HG03060 (cell line): Measurements from ENCODE around the gene ZSCAN10.
A peak's percentile ranks its signal among the peaks of the same experiment; 100 is the strongest.

Experiments used
- ATAC-seq: cut with Tn5 transposase; IDR thresholded peaks from one replicate; pipeline ENCODE4 v1.9.1; 2021; ENCODE audit warnings: low read depth, moderate number of reproducible peaks; ENCODE audit not compliant: unreplicated experiment

The ZSCAN10 gene

DNA sequence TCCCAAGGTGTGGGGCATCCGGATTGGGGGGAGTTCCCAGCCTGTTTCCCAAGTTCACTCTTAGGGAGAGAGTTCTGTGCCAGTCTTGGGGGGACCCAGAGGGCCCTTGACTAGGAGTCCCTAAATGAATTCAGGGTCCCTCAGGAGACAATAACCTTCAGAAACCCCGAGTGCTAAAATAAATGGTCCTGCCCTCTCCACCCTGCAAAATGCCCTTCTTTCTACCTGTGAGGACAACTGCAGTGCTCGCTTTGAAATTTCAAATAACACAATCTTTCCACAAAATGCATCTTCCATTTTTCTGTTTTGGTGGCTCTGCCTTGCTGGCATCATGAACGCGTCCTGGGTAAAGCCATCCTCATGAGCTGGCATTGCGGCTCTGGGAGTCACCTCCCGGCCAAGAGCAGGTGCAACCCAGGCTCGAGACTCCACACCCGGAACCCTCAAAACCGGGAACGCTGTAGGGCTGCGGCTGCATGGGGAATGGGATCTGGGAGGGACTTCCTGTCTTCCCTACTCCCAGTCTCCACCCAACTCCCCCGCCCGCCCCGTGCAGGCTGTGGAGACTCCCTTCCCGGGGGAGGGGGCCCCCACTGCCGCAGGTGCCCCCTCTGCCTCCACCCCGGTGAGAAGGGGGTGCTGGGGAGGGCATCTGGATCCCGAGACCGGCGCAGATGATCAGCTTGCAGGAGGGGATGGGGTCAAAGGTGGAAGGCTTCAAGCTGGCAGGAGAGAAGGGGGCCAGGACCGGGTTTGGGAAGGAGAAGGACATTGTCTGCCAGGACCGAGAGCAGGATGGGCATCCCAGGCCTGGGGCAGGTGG, 13.2 kb upstream of the ZSCAN10 start, which contains the start of gene ZNF205:
TSS of gene ZNF205 (plus strand) at position 529 of the 823 bp plus-strand sequence. CDS start 845 bp downstream, outside the sequence.
- no peak for ATAC-seq

DNA sequence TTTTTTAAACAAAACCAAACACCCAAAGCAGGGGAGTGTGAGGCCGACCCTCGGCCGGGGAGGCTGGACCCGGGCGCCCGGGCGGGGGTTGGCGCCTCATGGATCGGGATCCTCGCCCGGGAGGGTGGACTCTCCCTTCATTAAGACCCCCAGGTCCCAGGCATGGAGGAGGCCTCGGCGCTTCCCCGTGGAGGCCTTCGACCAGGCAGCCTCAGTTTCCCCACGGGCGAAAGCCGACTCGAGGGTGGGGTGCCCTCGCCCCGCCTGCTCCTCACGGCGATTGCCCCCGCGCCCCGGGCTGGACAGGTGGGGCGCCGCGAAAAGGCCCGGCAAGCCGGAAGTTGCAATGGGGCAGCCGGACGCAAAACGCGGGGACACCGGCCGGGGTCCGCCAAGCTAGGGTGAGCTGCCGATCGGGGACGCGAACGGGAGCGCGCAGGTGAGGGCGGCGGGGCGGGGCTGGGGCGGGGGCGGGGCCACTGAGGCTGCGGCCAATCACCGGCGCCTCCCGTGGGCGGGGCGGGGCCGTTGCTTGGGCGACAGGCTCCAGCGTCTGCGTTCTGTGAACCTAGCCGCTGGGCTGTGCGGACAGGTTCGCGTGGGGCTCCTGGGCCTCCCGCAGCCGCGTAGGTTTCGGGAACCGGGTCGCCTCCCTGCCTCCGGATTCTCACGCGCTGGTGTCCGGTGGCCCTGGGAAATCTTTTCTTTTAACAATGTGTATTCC, 7.3 kb upstream of the ZSCAN10 start:
- peak; percentile 77 for ATAC-seq

DNA sequence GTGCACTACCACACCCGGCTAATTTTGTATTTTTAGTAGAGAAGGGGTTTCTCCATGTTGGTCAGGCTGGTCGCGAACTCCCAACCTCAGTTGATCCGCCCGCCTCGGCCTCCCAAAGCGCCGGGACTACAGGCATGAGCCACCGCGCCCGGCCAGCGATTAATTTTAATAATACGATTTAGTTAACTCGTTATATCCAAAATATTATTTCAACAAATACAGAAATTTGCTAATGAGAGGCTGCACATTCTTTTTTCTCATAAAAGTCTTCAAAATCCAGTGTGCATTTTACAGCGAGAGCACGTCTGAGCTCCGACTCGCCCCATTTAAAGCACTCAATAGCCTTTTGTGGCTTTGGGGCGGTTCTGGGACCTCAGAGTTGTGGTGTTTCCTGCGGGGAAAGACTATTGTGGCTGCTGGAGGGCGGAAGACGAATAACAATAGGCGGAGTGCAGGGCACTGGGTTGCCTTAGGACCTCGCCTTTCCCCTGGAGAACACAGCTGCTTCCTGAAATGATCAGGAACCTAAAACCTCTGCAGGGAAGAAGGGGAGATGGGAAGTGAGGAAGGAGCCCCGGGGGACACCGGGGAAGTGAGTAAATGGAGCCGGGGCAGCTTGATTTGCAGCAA, 2.9 kb upstream of the ZSCAN10 start:
- no peak for ATAC-seq

DNA sequence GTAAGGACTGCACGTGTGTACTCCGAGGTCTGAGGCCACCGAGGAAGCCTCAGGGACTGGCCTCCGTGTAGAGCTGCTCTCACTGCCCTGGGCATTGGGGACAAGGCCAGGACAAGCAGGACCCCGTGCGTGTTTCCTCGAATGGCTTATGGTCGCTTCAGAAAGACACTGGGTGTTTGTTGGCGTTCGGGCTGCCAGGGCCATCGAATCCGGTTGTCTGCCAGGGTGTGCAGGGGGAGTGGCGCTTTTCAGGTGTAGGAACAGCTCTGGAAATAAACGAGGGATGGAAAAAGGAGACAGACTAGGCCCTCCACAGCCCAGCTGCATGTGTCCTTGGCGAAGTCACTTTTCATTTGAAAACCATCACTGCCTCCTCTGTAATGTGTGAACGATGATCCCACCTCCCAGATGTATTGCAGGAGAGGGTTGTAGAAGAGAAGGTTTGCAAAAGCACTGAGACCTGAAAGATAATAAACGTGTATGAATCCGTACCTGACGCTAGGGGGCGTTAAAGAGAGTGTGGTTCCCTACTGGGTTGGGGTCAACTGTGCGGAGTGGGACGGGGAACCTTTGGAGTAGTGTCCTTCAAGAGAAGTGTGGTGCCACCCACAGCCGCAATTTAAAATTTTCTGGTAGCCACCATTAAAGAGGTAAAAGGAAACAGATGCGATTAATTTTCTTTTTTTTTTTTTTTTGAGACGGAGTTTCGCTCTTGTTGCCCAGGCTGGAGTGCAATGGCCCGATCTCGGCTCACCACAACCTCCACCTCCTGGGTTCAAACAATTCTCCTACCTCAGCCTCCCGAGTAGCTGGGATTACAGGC, 2.1 kb upstream of the ZSCAN10 start:
- ATAC-seq: no peak

GRCh38 chr16:3099732-3100499, 822 bp upstream of the ZSCAN10 start:
- no peak for ATAC-seq

GRCh38 chr16:3099395-3099731, 269 bp upstream of the ZSCAN10 start:
- ATAC-seq: no peak

DNA sequence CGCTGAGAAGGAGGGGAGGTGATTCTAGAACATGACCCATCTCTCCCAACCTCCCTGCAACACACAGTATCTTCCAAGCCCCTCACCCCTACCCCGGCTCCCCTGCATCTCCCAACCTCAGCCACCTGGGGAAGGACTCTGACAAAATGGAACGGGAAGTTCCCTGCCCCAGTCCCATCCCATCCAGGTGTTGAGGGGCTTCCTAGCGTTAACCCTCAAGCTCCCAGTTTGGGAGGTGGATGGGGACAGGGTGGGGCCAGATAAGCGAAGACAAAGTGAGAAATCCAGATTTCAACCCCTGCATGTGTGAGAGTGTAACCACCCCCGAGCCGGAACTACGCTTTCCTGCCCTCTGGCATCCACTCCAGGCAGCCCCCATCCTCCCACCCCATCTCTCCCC, 1.8 kb downstream of the ZSCAN10 start:
- no peak for ATAC-seq

DNA sequence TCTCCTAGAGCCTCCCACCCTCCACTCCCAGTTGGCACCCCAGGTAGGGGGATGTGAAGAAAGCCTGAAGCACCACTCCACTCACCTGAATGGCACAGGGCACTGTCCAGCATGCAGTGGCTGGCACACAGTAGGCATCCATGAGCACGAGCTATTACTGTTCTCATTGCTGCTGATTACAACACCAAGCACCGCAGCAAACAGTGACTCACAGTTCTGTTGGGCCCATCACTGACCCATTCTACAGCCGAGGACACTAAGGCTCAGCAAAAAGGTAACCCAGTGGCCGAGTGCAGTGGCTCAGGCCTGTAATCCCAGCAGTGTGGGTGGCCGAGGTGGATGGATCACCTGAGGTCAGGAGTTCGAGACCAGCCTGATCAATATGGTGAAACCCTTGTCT, 2.7 kb downstream of the ZSCAN10 start:
- ATAC-seq: no peak

DNA sequence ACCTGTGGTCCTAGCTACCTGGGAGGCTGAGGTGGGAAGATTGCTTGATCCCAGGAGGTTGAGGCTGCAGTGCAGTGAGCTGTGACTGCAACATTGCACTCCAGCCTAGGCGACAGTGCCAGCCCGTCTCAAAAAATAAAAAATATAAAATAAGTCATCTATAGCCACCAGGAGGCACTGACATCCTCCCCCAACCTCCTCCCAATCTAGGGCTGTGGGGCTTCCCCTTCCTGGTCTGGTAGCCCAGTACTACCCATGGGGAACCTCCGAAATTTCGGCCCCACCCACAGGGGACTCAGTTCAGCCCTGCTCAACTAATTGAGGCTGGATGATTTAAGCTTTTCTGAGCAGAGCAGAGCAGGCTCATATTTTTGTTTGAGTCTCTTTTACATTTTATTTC, 3.2 kb downstream of the ZSCAN10 start:
- ATAC-seq: no peak

GRCh38 chr16:3094289-3095027, 4.6 kb downstream of the ZSCAN10 start:
- no peak for ATAC-seq

DNA sequence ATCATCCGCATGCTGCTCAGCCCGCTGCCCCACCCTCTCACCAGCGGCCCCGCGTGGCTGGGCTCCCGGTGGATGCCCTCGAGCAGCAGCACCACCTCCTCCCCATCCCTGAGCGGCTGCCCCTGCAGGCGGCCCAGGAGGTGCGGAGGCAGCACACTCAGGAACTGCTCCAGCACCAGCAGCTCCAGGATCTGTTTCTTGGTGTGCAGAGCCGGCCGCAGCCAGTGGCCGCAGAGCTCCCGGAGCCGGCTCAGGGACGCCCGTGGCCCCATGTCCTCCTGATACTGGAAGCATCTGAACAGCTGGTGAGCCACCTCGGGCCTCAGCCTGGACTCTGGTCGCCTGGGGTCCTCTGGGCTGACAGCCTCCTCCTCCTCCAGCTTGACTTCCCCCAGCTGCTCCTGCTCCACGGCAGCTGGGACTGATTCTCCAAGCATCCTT, 6.6 kb downstream of the ZSCAN10 start:
- no peak for ATAC-seq

- ATAC-seq: no peak
These were observed 7.5 kb downstream of the ZSCAN10 start for GRCh38 chr16:3091551-3091950.

- no peak for ATAC-seq
These were observed 9.1 kb downstream of the ZSCAN10 start for GRCh38 chr16:3089717-3090592.

DNA sequence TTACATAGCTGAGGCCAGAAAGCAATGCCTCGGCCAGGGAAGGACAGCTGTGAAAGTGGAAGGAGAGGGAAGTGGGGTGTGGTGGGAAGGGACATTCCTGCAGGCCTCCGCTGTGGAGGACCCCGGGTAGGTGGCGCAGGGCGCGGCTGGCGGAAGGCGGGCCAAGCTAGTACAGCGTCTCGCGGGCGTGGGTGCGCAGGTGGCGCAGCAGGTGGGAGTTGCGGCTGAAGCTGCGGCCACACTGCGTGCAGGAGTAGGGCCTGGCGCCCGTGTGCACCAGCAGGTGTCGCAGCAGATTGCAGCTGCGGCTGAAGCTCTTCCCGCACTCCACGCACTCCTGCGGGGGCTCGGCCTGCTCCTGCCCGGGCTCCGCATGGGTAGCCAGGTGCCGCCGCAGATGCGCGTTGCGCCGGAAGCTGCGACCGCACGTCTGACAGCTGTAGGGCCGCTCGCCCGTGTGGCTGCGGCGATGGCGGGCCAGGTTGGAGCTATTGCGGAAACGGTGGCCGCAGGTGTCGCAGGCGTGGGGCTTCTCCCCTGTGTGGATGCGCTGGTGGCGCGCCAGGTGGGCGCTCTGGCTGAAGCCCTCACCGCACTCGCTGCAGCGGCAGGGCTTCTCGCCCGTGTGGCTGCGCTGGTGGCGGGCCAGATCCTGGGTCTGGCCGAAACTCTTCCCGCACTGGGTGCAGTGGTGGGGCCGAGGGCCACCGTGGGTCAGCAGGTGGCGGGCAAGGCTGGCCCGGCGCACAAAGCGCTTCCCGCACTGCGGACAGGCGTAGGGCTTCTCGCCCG, 10.0 kb downstream of the ZSCAN10 start:
- no peak for ATAC-seq

DNA sequence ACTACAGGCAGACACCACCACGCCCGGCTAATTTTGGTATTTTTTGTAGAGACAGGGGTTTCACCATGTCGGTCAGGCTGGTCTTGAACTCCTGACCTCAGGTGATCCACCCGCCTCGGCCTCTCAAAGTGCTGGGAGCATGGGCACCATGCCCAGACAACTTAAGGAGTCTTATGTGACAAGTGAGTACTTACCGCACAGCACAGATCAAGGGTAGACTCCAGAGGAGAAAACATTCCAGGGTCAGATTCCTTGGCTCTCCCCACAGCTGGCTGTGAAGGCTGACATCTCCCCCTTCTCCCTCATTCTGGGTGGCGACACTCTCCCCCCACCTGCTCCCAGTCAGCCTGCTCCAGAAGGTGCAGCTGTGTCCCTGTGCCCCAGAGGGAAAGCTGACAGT, 10.6 kb downstream of the ZSCAN10 start:
- no peak for ATAC-seq

DNA sequence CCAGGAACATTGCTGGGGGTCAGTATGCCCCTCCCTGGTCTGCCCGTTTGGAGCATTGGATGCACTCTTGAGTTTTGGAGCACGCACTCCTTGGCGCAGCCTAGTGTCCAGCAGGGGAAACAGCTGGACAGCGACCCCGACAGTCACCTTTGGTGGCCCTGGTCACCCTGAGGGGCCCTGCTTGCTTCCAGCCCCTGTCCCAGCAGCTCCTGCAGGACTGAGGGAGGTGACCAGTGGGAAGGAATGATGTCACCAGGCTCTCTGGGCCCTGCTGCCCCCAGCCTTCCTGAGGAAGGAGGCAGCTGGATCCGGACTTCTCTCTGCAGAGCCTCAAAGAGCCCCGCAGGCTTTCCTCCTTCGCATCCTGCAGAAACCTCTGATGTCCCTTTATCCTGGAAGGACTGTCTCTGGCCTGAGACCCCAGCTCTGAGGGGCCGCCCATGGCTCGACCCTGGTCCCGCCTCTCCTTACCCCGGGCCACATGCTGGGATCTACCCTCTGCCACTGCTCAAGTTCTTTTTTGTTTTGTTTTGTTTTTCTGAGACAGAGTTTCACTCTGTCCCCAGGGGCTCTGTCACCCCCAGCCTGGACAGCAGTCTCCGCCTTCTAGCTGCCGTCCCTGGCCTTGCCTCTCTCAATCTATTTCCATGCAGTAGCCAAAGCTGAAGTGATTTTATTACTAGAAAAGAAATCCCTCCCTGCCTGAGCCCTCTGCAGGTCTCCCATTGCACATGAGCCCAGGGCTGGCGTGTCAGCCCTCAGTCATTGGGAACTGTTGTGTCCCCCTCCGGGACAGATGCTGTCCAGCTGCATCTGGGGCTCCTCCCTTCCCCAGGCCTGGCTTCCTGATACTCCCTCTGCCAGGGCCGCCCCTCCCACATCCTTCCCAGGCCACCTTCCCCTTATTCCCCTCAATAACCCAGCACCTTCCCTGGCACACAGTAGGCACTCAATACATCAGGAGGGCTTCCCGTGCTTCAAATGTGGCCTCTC, 11.6 kb downstream of the ZSCAN10 start:
- ATAC-seq: no peak
